HepG2 (cell line): ENCODE results near the gene IDNK. TPM values are rescaled to one million over a fixed set of nuclear protein-coding genes. Genes with fewer than 3 reads are reported as not detected.

Source experiments
- FOXP4 ChIP-seq: sonication (generic); formaldehyde crosslinking; IDR thresholded peaks from 2 replicates; pipeline ENCODE4 v1.4.0; 2020; ENCODE audit warnings: missing genetic modification reagents
- HOXA3 ChIP-seq: sonication (generic); formaldehyde crosslinking; IDR thresholded peaks from 2 replicates; pipeline ENCODE4 v1.5.0; 2020; ENCODE audit warnings: missing genetic modification reagents
- IRF9 ChIP-seq: sonication (generic); formaldehyde crosslinking; IDR thresholded peaks from 2 replicates; pipeline ENCODE4 v1.8.0; 2022; ENCODE audit warnings: missing genetic modification reagents, mild to moderate bottlenecking, borderline replicate concordance
- KAT8 ChIP-seq: IDR thresholded peaks from 2 replicates; pipeline ENCODE4 v1.6.1; 2016; ENCODE audit warnings: missing genetic modification reagents, missing compliant biosample characterization
- SATB2 ChIP-seq: sonication (generic); formaldehyde crosslinking; IDR thresholded peaks from 2 replicates; pipeline ENCODE4 v1.5.0; 2020; ENCODE audit warnings: missing genetic modification reagents
- TAF15 ChIP-seq: fragments of 200-400 bp; formaldehyde crosslinking; IDR thresholded peaks from one replicate; pipeline ENCODE4 v1.6.1; 2018; ENCODE audit warnings: mild to moderate bottlenecking, low read depth, low read length; ENCODE audit not compliant: poor library complexity, severe bottlenecking
- XRCC5 ChIP-seq: fragments of 200-400 bp; formaldehyde crosslinking; optimal IDR thresholded peaks from 2 replicates; pipeline ENCODE3; 2017; ENCODE audit warnings: mild to moderate bottlenecking, low read length
- ZBTB4 ChIP-seq: sonication (generic); formaldehyde crosslinking; IDR thresholded peaks from 2 replicates; pipeline ENCODE4 v1.4.0; 2020; ENCODE audit warnings: missing genetic modification reagents, mild to moderate bottlenecking, borderline replicate concordance
- ZNF234 ChIP-seq: sonication (generic); formaldehyde crosslinking; conservative IDR thresholded peaks from 2 replicates; pipeline ENCODE4 v1.5.1; 2020; ENCODE audit warnings: mild to moderate bottlenecking, missing genetic modification reagents
- ZNF253 ChIP-seq: sonication (generic); formaldehyde crosslinking; IDR thresholded peaks from 2 replicates; pipeline ENCODE4 v1.8.0; 2022; ENCODE audit warnings: mild to moderate bottlenecking, missing genetic modification reagents, borderline replicate concordance
- ZNF34 ChIP-seq: sonication (generic); formaldehyde crosslinking; IDR thresholded peaks from 2 replicates; pipeline ENCODE4 v1.4.0; 2020; ENCODE audit warnings: mild to moderate bottlenecking, missing genetic modification reagents, borderline replicate concordance
- ZNF510 ChIP-seq: sonication (generic); formaldehyde crosslinking; IDR thresholded peaks from 2 replicates; pipeline ENCODE4 v1.4.0; 2020; ENCODE audit warnings: low read depth, mild to moderate bottlenecking, missing genetic modification reagents
- ZNF574 ChIP-seq: sonication (generic); formaldehyde crosslinking; IDR thresholded peaks from 2 replicates; pipeline ENCODE4 v1.4.0; 2020; ENCODE audit warnings: missing genetic modification reagents
- ZSCAN25 ChIP-seq: sonication (generic); formaldehyde crosslinking; IDR thresholded peaks from 2 replicates; pipeline ENCODE4 v1.8.0; 2022; ENCODE audit warnings: mild to moderate bottlenecking, missing genetic modification reagents
- polyA plus RNA-seq, 8 experiments: library from polyadenylated mRNA; depleted of rRNA in 3 of 8; stranded (reverse) in 7 of 8; unstranded in 1 of 8; fragments of >200 nt; fragmentation: Illumina TruSeq in 4 of 8; extraction: Trizol in 4 of 8; gene quantifications; 2 replicates each; pipeline versions ENCODE4 v1.2.1 to v1.2.3, GENCODE V29; 2011 to 2016; ENCODE audit warnings: low read depth in 4 of 8, missing spikeins in 1 of 8, mixed read lengths in 1 of 8; ENCODE audit not compliant: insufficient read depth in 1 of 8
- total RNA-seq, 5 experiments: library from RNA; depleted of rRNA; stranded (reverse); fragments of >200 nt; fragmentation: Illumina TruSeq; extraction: Trizol; gene quantifications; 2 replicates each; pipeline ENCODE4 v1.2.3, GENCODE V29; 2016; ENCODE audit warnings: low read depth in 1 of 5
- TF ChIP-seq, protein P1 (sequence below): sonication (generic); formaldehyde crosslinking; IDR thresholded peaks from 2 replicates; pipeline ENCODE4 v1.5.0; 2020; ENCODE audit warnings: mild to moderate bottlenecking, missing genetic modification reagents, moderate library complexity
- TF ChIP-seq, protein P2 (sequence below): IDR thresholded peaks from 2 replicates; pipeline ENCODE4 v1.6.1; 2016; ENCODE audit warnings: mild to moderate bottlenecking, missing biosample characterization, missing genetic modification reagents

The IDNK gene
- total and polyA plus RNA-seq, 2 of the 13 experiments (the other 11 are each of a cell fraction or from before 2014, with no cell fraction given) = 3.1 to 4.8 TPM

GRCh38 chr9:83622939-83623678 is at the start of gene IDNK (continued):
- TF ChIP-seq, protein P1, sequence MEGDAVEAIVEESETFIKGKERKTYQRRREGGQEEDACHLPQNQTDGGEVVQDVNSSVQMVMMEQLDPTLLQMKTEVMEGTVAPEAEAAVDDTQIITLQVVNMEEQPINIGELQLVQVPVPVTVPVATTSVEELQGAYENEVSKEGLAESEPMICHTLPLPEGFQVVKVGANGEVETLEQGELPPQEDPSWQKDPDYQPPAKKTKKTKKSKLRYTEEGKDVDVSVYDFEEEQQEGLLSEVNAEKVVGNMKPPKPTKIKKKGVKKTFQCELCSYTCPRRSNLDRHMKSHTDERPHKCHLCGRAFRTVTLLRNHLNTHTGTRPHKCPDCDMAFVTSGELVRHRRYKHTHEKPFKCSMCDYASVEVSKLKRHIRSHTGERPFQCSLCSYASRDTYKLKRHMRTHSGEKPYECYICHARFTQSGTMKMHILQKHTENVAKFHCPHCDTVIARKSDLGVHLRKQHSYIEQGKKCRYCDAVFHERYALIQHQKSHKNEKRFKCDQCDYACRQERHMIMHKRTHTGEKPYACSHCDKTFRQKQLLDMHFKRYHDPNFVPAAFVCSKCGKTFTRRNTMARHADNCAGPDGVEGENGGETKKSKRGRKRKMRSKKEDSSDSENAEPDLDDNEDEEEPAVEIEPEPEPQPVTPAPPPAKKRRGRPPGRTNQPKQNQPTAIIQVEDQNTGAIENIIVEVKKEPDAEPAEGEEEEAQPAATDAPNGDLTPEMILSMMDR (CRISPR knock-in tag) = peak; percentile 12; the same call in 1 of the 2 replicates
- TF ChIP-seq ZNF253 (CRISPR knock-in tag) (no peak), ZNF234 (CRISPR knock-in tag) (peak; percentile 78), ZNF574 (peak; percentile 53; the same call in 1 of the 2 replicates), ZNF34 (0 out of 2 replicates have a peak, but pooled peaks have one; percentile 36), TAF15 (peak; percentile 54), FOXP4 (CRISPR knock-in tag) (peak; percentile 23; the same call in 1 of the 2 replicates), IRF9 (peak; percentile 72; the same call in 1 of the 2 replicates), ZNF510 (CRISPR knock-in tag) (no peak), KAT8 (CRISPR knock-in tag) (peak; percentile 36), ZSCAN25 (CRISPR knock-in tag) (peak; percentile 48; the same call in 1 of the 2 replicates), SATB2 (CRISPR knock-in tag) (0 out of 2 replicates have a peak, but pooled peaks have one; percentile 48), ZBTB4 (CRISPR knock-in tag) (no peak), XRCC5 (peak; percentile 25), HOXA3 (CRISPR knock-in tag) (peak; percentile 31)
- TF ChIP-seq, protein P2, sequence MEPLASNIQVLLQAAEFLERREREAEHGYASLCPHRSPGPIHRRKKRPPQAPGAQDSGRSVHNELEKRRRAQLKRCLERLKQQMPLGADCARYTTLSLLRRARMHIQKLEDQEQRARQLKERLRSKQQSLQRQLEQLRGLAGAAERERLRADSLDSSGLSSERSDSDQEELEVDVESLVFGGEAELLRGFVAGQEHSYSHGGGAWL (CRISPR knock-in tag) = peak; percentile 70; the same call in 1 of the 2 replicates
